Transverse colon (tissue), 4 donors: ENCODE measurements around the gene SCN9A. TPM values are rescaled to one million over a fixed set of nuclear protein-coding genes. Genes with fewer than 3 reads are reported as not detected.
"Not testable (repeated sequence)": the region's sequence is repeated elsewhere in the genome, so short reads cannot be mapped to it uniquely, and the experiment has no call there.

Source experiments
- DNase-seq: peaks from one replicate; pipeline ENCODE4 v3.0.0-alpha.2; 2019
- H3K27ac ChIP-seq, 4 donors: fragments of 200-600 bp; sonication (generic); 2 replicates each; pipeline ENCODE4 v1.5.1; 2016 to 2018; ENCODE audit warnings: inconsistent platforms in 4 of 4
- H3K27me3 ChIP-seq: fragments of 200-600 bp; sonication (generic); 2 replicates; pipeline ENCODE4 v1.5.1; 2017; ENCODE audit warnings: inconsistent platforms
- H3K36me3 ChIP-seq, 4 donors: fragments of 200-600 bp; sonication (generic); 2 replicates each; pipeline ENCODE4 v1.5.1; 2017 to 2019; ENCODE audit warnings: inconsistent platforms in 4 of 4
- H3K4me1 ChIP-seq, 4 donors: fragments of 200-600 bp; sonication (generic); 2 replicates each; pipeline ENCODE4 v1.5.1; 2017 to 2020; ENCODE audit warnings: inconsistent platforms in 4 of 4
- H3K4me3 ChIP-seq, 4 donors: fragments of 200-600 bp; sonication (generic); 1 replicate in 1 of 4; 2 replicates in 3 of 4; pipeline versions ENCODE4 v1.5.1 to v1.6.1; 2017 to 2019; ENCODE audit warnings: inconsistent platforms in 4 of 4
- H3K9me3 ChIP-seq, 2 donors: fragments of 200-600 bp; sonication (generic); 2 replicates each; pipeline ENCODE4 v1.5.1; 2017 to 2019; ENCODE audit warnings: inconsistent platforms in 2 of 2
- EP300 ChIP-seq: sonication (generic); formaldehyde crosslinking; IDR thresholded peaks from one replicate; pipeline ENCODE4 v1.6.1; 2017; ENCODE audit warnings: antibody characterized with exemption, low read depth
- POLR2A ChIP-seq: fragments of 450-650 bp; IDR thresholded peaks from one replicate; pipeline ENCODE4 v1.6.1; 2016; ENCODE audit warnings: antibody characterized with exemption, mild to moderate bottlenecking, moderate library complexity
- POLR2AphosphoS5 ChIP-seq, 3 donors: sonication (generic); formaldehyde crosslinking; IDR thresholded peaks; one replicate each; pipeline ENCODE4 v1.6.1; 2016; ENCODE audit warnings: antibody characterized with exemption in 3 of 3
- WGBS, 2 donors: methylation state at CpG; one replicate each; pipeline ENCODE4 v1.1.5; 2018; ENCODE audit warnings: low coverage in 1 of 2; 5-methylcytosine and 5-hydroxymethylcytosine counted together
- in situ Hi-C, 4 donors: fragments of 200-750 bp; cut with MboI; loops; one replicate each; pipeline versions ENCODE4 v1.15.0 to v1.15.1; 2017; ENCODE audit warnings: low sequenced_read_pairs in 3 of 4, low pct_ligation_motif_present in 1 of 4, low pct_unique_long_range_greater_than_20kb in 1 of 4
- intact Hi-C: fragments of 100-400 bp; cut with DNase I; formaldehyde crosslinking; loops from one replicate; pipeline ENCODE4 v1.15.1; 2023; ENCODE audit warnings: low total_unique reads
- total RNA-seq, 4 donors: library from RNA; depleted of rRNA; stranded (reverse); fragments of >200 nt; gene quantifications; one replicate each; pipeline ENCODE4 v1.1.0, GENCODE V29; 2016
- TF ChIP-seq, protein P1 (sequence below), 5 experiments: fragments of 200-600 bp in 3 of 5; fragments of 450-650 bp in 2 of 5; sonication (generic) in 3 of 5; IDR thresholded peaks; 1 replicate in 2 of 5; 2 replicates in 3 of 5; pipeline ENCODE4 v1.5.1; 2016 to 2017; ENCODE audit warnings: antibody characterized with exemption in 5 of 5, inconsistent platforms in 3 of 5, mild to moderate bottlenecking in 2 of 5, moderate library complexity in 1 of 5

SCN9A gene
- total RNA-seq, 4 donors from 2014 or later = 13.1 to 35.8 (median 24.5) TPM

DNA sequence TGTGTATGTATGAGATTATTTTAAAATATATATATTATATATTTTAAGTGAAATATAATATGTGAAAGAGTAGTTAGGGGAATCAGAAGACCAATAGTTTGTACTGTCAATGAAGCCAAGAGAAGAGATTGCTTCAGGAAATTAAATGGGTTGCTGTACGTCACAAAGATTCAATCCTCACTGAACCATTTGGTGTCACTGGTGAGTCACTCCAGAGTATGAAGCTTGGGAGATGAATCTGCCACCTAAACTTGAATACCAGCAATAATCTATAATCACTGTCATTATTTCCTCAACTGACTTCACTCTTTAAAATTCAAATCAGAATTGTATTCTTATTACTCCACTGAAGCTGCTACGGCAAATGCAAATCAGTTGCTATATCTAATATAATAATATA, 41.9 kb upstream of the SCN9A start:
- DNase-seq = no peak
- in situ Hi-C loops = no loop called here
- Histone ChIP-seq H3K27me3 (no peaks in the 10 kb centered on the region), H3K36me3 (no peaks in the 10 kb centered on the region), H3K4me3 (no peak overlapping the region), H3K27ac (no peak overlapping the region), H3K4me1 (no peaks in the 10 kb centered on the region), H3K9me3 (no peaks in the 10 kb centered on the region)
- TF ChIP-seq POLR2AphosphoS5 (IDR thresholded peaks at IDR 0.05) = no peak
- TF ChIP-seq, protein P1, sequence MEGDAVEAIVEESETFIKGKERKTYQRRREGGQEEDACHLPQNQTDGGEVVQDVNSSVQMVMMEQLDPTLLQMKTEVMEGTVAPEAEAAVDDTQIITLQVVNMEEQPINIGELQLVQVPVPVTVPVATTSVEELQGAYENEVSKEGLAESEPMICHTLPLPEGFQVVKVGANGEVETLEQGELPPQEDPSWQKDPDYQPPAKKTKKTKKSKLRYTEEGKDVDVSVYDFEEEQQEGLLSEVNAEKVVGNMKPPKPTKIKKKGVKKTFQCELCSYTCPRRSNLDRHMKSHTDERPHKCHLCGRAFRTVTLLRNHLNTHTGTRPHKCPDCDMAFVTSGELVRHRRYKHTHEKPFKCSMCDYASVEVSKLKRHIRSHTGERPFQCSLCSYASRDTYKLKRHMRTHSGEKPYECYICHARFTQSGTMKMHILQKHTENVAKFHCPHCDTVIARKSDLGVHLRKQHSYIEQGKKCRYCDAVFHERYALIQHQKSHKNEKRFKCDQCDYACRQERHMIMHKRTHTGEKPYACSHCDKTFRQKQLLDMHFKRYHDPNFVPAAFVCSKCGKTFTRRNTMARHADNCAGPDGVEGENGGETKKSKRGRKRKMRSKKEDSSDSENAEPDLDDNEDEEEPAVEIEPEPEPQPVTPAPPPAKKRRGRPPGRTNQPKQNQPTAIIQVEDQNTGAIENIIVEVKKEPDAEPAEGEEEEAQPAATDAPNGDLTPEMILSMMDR (IDR thresholded peaks at IDR 0.05) = no peak
- TF ChIP-seq POLR2A = no peak
- TF ChIP-seq EP300 = no peak
- 60 to 64% methylated on average over 2 of the region's 2 CpGs for WGBS, 2 donors
- intact Hi-C loops = no loop called here

DNA sequence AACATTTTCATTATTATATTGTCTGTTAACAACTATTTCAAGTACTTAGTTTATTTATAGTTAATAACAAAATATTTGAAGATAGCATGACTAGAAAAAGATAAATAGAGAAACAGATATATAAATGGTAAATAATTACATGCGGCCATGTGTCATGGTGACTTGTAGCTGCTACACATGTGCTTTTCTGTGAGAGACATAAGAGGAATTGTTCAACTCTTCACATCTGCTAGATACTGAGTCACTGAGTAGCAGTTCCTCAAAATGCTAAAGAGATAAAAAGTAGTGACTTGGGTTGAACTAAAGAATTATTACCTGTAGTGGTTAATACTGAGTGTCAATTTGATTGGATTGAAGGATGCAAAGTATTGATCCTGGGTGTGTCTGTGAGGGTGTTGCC, 37.5 kb upstream of the SCN9A start:
- H3K4me1 ChIP-seq = no peaks in the 10 kb centered on the region
- H3K4me3 ChIP-seq = no peak overlapping the region
- 75 to 89% methylated on average over 1 of the region's 1 CpG for WGBS, 2 donors
- H3K36me3 ChIP-seq = no peaks in the 10 kb centered on the region
- no peak overlapping the region for H3K27ac ChIP-seq
- TF ChIP-seq POLR2AphosphoS5 (IDR thresholded peaks at IDR 0.05) = no peak
- no peak for TF ChIP-seq POLR2A
- TF ChIP-seq, protein P1 (IDR thresholded peaks at IDR 0.05) = no peak
- TF ChIP-seq EP300 = no peak
- in situ Hi-C loops = no loop called here
- no peaks in the 10 kb centered on the region for H3K9me3 ChIP-seq
- no peak for DNase-seq
- intact Hi-C loops = no loop called here
- H3K27me3 ChIP-seq = no peaks in the 10 kb centered on the region

DNA sequence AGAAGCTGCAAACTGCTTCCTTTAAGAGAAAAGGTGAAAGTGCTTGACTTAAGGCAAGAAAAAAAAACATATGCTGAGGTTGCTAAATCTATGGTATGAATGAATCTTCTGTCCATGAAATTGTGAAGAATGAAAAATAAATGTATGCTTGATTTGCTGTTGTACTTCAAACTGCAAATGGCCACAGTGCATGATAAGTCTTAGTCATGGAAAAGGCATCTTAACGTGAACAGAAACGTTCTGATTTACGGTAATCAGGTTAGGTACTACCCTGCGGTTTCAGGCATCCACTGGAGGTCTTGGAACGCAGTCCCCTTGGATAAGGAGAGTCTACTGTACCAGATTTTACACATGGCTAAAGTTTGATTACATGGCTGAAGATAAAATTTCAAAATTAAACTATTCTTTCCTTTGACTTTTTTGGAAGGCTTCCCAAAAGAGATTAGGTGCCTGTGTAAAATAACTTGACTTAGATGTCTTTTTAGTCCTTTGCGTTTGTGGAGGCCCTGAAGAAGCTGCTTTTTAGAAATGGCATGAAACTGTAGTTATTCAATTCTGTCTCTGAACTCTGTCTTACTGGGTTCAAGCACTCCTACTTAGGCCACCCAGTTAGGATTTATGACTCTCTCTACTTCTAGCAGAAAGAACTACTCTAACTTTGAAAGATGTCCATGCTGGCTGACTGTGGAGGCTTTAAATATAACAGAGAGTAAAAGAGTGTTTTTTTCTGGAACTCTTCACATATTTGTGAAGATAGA, 35.9 kb upstream of the SCN9A start:
- no peak for DNase-seq
- no peaks in the 10 kb centered on the region for H3K4me1 ChIP-seq
- intact Hi-C loops (no loop called here), in situ Hi-C loops (no loop called here)
- H3K4me3 ChIP-seq = no peak overlapping the region
- H3K36me3 ChIP-seq = no peaks in the 10 kb centered on the region
- TF ChIP-seq, protein P1 (IDR thresholded peaks at IDR 0.05) = no peak
- TF ChIP-seq EP300 (no peak), POLR2AphosphoS5 (IDR thresholded peaks at IDR 0.05) (no peak), POLR2A (no peak)
- H3K27ac ChIP-seq = no peak overlapping the region
- no peaks in the 10 kb centered on the region for H3K9me3 ChIP-seq
- no peaks in the 10 kb centered on the region for H3K27me3 ChIP-seq
- WGBS, 2 donors = 57 to 63% methylated on average over 6 of the region's 6 CpGs

DNA sequence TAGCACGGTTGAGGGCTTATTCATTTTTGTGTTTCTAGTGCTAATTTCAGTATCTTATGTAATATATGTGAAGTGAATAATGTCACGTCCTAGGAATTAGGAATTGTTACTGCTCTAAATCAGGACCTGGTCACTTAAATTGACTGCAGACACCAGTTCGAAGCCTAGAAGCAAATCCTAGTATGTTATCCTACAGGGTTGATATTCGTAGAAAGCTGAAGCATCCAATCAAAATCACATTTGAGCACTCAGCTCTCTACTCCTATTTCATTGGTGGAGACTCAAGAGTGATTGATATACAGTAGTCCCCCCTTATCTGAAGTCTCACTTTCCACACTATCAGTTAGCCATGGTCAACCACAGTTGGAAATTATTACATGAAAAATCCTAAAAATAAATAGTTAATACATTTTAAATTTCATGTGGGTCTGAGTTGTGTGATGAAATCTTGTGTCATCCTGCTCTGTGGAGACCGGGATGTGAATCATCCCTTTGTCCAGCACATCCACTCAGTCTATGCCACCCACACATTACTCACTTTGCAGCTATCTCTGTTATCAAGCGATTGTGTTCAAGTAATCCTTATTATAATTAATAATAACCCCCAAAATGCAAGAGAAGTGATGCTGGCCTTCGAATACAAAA, 35.2 kb upstream of the SCN9A start:
- no peak overlapping the region for H3K4me3 ChIP-seq
- no peak overlapping the region for H3K27ac ChIP-seq
- no peaks in the 10 kb centered on the region for H3K9me3 ChIP-seq
- in situ Hi-C loops (no loop called here), intact Hi-C loops (no loop called here)
- 67 to 76% methylated on average over 7 of the region's 7 CpGs for WGBS, 2 donors
- no peaks in the 10 kb centered on the region for H3K36me3 ChIP-seq
- no peaks in the 10 kb centered on the region for H3K4me1 ChIP-seq
- no peaks in the 10 kb centered on the region for H3K27me3 ChIP-seq
- TF ChIP-seq, protein P1 (IDR thresholded peaks at IDR 0.05) = no peak
- no peak for DNase-seq

DNA sequence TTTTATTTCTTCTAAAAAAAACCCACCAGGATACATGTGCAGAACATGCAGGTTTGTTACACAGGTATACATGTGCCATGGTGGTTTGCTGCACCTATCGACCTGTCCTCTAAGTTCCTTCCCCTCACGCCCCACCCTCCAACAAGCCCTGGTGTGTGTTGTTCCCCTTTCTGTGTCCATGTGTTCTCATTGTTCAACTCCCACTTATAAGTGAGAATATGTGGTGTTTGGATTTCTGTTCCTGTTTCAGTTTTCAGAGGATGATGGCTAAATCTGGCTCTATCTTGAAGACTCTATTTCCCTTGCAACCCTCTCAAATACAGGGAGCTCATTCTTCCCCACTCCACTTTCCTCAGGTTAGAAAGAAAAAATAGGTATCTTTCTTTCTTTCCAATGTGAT, 32.0 kb upstream of the SCN9A start:
- H3K4me1 ChIP-seq, H3K27ac ChIP-seq, H3K4me3 ChIP-seq, in situ Hi-C loops, intact Hi-C loops, H3K9me3 ChIP-seq, DNase-seq, H3K27me3 ChIP-seq, H3K36me3 ChIP-seq: not testable (repeated sequence)
- 61 to 73% methylated on average over 2 of the region's 2 CpGs for WGBS, 2 donors
